Choroid plexus epithelial cell (primary cell): ENCODE measurements around the gene ST6GALNAC3.

ENCODE experiments used
- DNase-seq: peaks from one replicate; pipeline ENCODE4 v3.0.0-alpha.2; 2010; ENCODE audit warnings: low read depth
- H3K4me3 ChIP-seq: 2 replicates; pipeline ENCODE4 v1.5.1; 2011; ENCODE audit warnings: low read depth, mild to moderate bottlenecking, control low read depth, low read length, moderate library complexity
- CTCF ChIP-seq: conservative IDR thresholded peaks from 2 replicates; pipeline ENCODE4 v1.5.1; 2011; ENCODE audit warnings: low read depth, mild to moderate bottlenecking, control low read depth, inconsistent platforms, low read length, moderate library complexity

ST6GALNAC3 gene

GRCh38 chr1:76102046-76102445, 27.5 kb downstream of the ST6GALNAC3 start:
- no peak for TF ChIP-seq CTCF
- H3K4me3 ChIP-seq = no peak overlapping the region
- no peak for DNase-seq

- DNase-seq = no peak
- no peak for TF ChIP-seq CTCF
- H3K4me3 ChIP-seq = no peak overlapping the region
Measured at GRCh38 chr1:76103034-76103433, 28.5 kb downstream of the ST6GALNAC3 start.

GRCh38 chr1:76105372-76105771, 30.8 kb downstream of the ST6GALNAC3 start:
- no peak for TF ChIP-seq CTCF
- H3K4me3 ChIP-seq = no peak overlapping the region
- DNase-seq = no peak

GRCh38 chr1:76106251-76106650, 31.7 kb downstream of the ST6GALNAC3 start:
- no peak for TF ChIP-seq CTCF
- no peak for DNase-seq
- H3K4me3 ChIP-seq = no peak overlapping the region

GRCh38 chr1:76106719-76107235, 32.2 kb downstream of the ST6GALNAC3 start:
- no peak overlapping the region for H3K4me3 ChIP-seq
- peak; percentile 9 for DNase-seq
- TF ChIP-seq CTCF = no peak

GRCh38 chr1:76109404-76109803, 34.9 kb downstream of the ST6GALNAC3 start:
- DNase-seq = no peak
- no peak for TF ChIP-seq CTCF
- H3K4me3 ChIP-seq = no peak overlapping the region

GRCh38 chr1:76109901-76110560, 35.5 kb downstream of the ST6GALNAC3 start:
- DNase-seq = no peak
- TF ChIP-seq CTCF = no peak
- no peak overlapping the region for H3K4me3 ChIP-seq
